Muscle of back (tissue), 11 donors: Measurements from ENCODE around the gene CACNA2D1. TPM values are rescaled to one million over a fixed set of nuclear protein-coding genes. Genes with fewer than 3 reads are reported as not detected.
A peak's percentile ranks its signal among the peaks of the same experiment; 100 is the strongest.

Experiments used
- DNase-seq, 3 donors: peaks; one replicate each; pipeline versions ENCODE4 v3.0.0 to v3.0.0-alpha.2; 2013
- polyA plus RNA-seq, 10 donors: library from polyadenylated mRNA; unstranded; fragments of 120-200 nt; gene quantifications; one replicate each; pipeline ENCODE4 v1.2.1, GENCODE V29; 2013; ENCODE audit not compliant: insufficient read length in 10 of 10

Gene CACNA2D1
- polyA plus RNA-seq, 10 donors, result 79.1 to 158 (median 107) TPM

- DNase-seq, result no peak
Observed at GRCh38 chr7:81990395-81990794, 453.2 kb downstream of the CACNA2D1 start.

DNA sequence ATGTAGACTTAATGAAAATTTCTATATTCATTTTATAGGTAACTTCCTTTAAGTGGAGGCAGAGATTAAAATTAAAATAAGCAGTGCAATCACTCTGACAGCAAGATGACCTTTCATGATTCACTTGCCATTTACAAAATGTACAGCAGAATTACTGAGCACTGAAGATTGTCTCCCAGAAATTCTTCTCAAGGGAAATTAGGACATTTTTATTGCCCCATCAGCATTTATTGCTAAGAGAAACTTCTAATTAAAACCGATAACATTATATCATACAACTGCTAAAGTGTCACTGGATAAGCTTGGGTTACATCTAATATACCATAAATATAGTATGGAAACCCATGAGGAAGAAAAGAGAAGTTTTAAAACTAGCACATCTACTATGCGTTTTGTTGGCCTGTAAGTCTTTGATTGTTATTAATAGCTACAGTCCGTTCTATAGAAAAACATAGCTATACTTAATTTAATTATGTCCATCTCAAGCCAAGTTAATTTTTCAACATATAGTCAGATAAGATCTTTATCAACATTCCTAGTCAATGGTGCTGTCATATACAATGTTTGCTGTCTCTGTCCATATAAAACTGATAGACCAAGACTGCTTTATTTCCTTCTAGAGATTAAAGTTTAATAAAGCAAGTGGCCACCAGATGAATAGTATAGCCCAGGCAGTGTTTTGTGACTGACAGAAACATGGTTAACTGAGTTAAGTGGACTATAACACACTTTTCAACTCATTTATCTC lies 456.7 kb downstream of the CACNA2D1 start:
- no peak for DNase-seq

DNA sequence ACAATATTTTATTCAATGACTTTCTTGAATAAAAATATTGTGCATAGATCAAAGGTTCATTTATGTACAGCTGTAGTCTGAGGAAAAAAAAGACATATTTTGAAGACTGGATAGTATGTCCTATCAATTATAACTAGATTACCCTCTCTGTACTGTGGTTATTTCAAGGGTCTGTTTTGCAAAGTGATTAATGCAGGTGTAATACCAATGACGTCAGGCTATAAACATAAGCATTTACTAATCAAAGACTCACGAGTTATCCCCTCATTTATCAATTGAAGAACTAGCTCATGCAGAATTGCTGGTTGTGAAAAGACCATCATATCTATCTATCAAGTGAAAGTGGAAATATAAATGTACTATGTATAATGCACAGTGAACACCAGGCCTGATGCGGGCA lies 460.2 kb downstream of the CACNA2D1 start:
- DNase-seq, result no peak

- DNase-seq, result no peak
Observed at GRCh38 chr7:81973117-81973516, 470.5 kb downstream of the CACNA2D1 start.

DNA sequence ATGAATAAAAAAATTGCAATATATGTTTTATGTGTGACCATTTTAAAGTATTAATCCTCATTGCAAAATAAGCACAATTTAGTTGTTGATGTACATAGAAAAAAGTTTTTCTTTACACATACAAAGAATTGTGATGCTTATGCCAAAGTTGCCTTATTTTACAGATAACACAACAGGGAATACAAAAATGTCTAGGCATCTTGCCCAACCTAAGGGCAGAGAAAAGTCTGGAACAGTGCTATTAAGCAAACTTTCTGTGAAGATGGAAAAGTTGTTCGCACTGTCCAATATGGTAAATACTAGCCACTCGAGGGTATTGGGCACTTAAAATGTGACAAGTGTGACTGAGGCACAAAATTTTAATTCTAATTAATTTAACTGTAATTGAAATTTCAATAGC lies 483.6 kb downstream of the CACNA2D1 start:
- no peak for DNase-seq

DNA sequence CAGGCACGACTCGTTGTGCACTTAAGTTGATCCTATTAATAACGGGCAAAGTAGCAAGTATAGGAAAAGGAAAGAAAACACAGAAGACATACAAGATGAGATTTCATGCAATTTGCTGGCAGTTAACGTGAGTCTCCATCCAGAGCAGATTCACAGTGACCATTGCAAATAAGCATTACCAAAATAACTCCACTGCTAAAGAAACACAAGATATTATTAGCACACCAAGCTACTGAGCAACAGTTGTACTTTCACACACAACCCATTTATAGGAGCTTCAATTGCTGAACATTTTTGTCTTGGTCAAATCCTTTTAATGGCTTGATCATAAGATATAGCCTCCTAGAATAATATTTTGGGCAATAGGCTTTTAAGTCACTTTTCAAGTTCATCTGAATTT lies 486.1 kb downstream of the CACNA2D1 start:
- DNase-seq, result no peak

DNA sequence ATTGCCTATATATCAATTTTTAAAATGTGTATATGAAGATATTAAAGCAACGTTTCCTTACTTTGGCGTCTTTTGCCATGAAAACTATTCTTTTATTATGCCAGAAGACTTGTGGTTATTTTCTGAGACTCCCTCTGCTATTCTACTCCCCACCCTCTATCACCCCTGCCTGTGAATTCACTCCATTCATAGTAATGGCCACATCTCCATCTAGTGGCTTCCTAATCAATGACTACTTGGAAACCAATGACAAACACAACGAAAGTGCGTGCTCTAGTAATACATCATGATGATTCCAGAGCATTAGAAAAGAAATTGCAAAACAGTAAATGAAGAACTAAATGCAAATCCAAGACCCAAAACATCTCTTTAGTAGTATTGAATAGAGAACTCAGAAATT lies 487.1 kb downstream of the CACNA2D1 start:
- peak; percentile 27 to 62 (median 39) for DNase-seq

GRCh38 chr7:81949306-81949705 lies 494.3 kb downstream of the CACNA2D1 start:
- no peak for DNase-seq

DNA sequence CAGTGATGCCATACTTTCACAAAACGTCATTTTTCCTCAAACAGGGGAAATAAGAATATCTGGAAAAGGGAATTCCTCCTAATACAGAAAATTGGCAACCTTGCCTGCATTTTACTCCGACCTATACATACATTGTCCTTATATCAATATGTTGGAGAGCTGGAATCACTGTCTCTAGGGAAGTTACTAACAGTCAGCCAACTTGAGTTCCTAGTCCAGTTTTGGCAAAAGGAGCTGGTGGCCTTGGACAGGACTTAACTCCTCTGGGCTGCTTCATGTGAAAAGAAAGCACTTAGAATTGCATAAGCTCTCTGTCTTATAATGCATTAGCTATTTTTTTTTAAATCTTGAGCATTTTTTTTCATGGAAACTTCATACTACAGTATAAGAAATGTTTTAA lies 499.5 kb downstream of the CACNA2D1 start:
- DNase-seq, result peak; percentile 19 to 66 (median 43)

DNA sequence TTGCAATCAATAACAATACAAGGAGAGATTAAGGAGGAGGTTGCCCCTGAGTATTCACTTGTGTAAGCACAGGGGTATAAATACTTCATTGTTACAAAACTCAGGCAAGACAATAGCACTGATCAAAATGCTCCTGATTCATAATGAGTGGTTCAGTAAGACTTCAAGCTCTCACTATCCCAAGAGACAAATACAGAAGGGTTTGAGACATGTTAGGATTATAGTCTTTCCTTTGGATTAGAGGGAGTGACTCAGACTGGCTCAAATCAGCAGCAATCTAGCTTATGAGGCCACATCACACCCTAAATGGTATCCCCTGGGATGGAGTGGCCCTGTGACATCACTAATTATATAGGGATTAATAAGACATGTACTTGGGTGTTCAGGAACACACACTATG lies 506.5 kb downstream of the CACNA2D1 start:
- no peak for DNase-seq

DNA sequence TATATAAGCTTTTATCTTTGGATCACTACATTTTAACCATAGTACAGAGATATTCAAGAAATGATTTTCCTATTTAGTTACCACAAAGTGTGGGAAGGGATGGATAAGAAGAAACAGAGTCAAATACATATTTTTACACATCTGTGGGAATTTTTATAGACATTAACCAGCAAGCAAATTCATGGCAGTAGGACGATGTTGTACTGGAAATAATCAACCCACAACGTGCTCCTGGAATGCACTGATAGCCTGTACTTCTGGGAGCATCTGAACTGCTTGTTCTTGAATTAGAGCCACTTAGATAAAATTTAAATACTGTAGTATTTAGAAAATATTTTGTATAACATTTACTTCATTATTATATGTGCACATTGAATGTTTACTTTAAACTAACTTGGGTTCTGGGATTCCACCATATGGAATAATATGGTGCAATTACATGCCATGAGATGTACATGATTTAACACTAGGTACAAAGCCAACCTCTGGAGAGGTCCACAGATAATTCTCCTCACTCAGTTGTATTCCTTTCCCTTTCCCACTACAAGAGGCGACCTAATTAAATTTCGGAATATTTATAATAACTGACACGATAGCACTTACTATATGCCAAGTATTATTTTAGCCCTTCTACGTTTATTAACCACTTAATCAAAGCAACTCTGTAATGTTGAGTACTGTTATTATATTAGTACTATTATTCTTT lies 508.8 kb downstream of the CACNA2D1 start:
- no peak for DNase-seq

- no peak for DNase-seq
Observed at GRCh38 chr7:81932936-81933335, 510.6 kb downstream of the CACNA2D1 start.

- no peak for DNase-seq
Observed at GRCh38 chr7:81929386-81929785, 514.2 kb downstream of the CACNA2D1 start.

GRCh38 chr7:81926154-81926553 lies 517.4 kb downstream of the CACNA2D1 start:
- DNase-seq, result no peak

GRCh38 chr7:81925530-81925929 lies 518.0 kb downstream of the CACNA2D1 start:
- no peak for DNase-seq

DNA sequence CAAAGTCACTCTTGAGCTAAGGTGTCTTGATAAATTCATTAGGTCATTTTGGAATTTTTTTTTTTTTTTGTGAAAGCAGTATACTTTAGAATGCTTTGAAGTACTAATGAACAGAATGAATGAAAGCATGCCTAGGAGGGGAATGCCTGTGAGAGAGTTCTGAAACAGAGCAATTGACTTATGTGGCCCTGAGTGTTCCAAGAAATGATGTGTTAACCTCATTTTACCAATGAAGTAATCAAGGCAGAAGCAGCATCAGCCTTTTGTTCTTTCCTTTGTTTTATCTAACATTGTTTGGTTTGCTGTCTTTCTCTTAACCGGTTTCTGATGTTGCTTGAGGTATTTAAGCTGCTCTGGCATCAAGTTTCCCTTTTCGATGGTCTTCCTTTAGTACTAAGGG lies 519.1 kb downstream of the CACNA2D1 start:
- DNase-seq, result no peak

GRCh38 chr7:81919494-81919893 lies 524.1 kb downstream of the CACNA2D1 start:
- no peak for DNase-seq

DNA sequence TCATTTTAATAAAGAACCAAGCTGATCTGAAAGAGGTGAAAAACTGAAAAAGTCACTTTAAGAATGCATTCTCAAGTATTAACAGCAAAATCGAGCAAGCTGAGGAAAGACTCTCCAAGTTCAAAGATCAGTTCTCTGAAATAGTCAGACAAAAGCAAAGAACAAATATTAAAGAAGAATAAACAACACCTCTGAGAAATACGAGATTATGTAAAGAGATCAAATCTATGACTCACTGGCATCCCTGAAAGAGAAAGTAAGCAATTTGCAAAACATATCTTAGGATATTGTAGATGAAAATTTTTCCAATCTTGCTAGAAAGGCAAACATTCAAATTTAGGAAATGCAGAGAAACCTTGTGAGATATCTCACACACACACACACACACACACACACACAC lies 535.4 kb downstream of the CACNA2D1 start:
- DNase-seq, result no peak

DNA sequence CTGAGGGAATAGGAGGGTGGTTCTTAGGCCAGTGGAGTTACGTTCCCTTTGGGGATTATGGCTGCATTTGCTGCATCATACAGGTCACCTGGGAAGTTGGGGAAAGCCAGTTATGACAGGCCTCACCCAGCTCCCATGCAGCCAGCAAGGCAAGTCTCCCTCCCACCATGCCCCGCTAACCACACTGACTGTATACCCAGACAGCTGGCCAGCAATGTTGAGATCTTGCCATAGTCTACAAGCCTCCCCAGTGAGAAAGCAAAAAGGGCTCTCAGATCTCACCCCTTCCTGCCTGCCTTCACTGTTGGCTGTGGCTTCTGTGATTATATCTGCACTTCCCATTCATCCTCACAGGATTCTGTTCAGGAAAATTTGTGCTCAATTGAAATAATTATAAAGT lies 540.5 kb downstream of the CACNA2D1 start:
- DNase-seq, result no peak

- no peak for DNase-seq
Observed at GRCh38 chr7:81902536-81902935, 541.0 kb downstream of the CACNA2D1 start.
